Stimulated activated effector memory CD8-positive, alpha-beta T cell treated with anti-CD3 and anti-CD28 coated beads, Interleukin-12 subunit alpha, Interleukin-12 subunit beta, amount 100 ng/mL, for 72 hours (primary cell): ENCODE measurements around the gene NIPBL.
"Not testable (repeated sequence)": the region's sequence is repeated elsewhere in the genome, so short reads cannot be mapped to it uniquely, and the experiment has no call there.

Source experiments
- ATAC-seq: fragments of 150-1000 bp; cut with Tn5 transposase; 2 replicates; pipeline ENCODE4 v1.10.0; 2021
- DNase-seq, 2 donors: peaks; one replicate each; pipeline ENCODE4 v3.0.0; 2021 to 2022; ENCODE audit warnings: low spot score in 2 of 2
- H3K27ac Mint-ChIP-seq: one replicate; pipeline ENCODE4 v1.8.0; 2022; ENCODE audit warnings: mild to moderate bottlenecking, mixed read lengths
- H3K36me3 Mint-ChIP-seq: one replicate; pipeline ENCODE4 v1.8.0; 2022; ENCODE audit warnings: mild to moderate bottlenecking, mixed read lengths
- H3K4me1 Mint-ChIP-seq: one replicate; pipeline ENCODE4 v1.8.0; 2022; ENCODE audit warnings: mixed read lengths
- H3K4me3 Mint-ChIP-seq: one replicate; pipeline ENCODE4 v1.8.0; 2022; ENCODE audit warnings: mild to moderate bottlenecking, mixed read lengths
- H3K9me3 Mint-ChIP-seq: one replicate; pipeline ENCODE4 v1.8.0; 2022; ENCODE audit warnings: mixed read lengths

NIPBL gene

DNA sequence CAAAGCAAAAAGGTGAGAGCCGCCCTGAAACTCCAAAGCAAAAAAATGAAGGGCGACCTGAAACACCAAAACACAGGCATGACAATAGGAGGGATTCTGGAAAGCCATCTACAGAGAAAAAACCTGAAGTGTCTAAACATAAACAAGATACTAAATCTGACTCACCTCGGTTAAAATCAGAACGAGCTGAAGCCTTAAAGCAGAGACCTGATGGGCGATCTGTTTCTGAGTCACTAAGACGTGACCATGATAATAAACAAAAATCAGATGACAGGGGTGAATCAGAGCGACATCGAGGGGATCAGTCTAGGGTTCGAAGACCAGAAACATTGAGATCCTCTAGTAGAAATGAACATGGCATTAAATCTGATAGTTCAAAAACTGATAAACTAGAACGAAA, 108.8 kb downstream of the NIPBL start:
- ATAC-seq (no peak), DNase-seq (no peak)
- Mint-ChIP-seq H3K9me3 (peaks cover 3% of the 10 kb centered on the region), H3K4me1 (peaks cover 28% of the 10 kb centered on the region), H3K36me3 (peaks cover 32% of the 10 kb centered on the region), H3K4me3 (no peak overlapping the region), H3K27ac (no peak overlapping the region)

DNA sequence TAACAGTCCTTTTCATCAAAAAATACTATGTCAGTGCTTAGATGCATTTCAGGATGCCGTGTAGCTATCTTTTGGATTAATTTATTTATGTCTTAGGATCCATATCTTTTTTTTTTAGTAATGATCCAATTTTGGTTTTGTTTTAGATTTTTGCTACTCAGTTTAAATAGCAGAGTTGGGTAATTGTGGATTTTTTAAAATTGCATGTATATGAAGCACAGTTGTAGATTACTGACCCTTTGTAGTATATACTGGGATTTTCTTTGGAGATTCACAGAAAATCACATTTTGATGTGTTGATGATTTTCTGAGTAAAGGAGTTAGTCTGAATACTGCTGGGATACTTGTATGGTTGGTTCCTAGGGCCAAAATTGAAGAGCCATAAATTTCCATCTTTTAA, 111.8 kb downstream of the NIPBL start:
- H3K4me1 Mint-ChIP-seq: peaks cover 28% of the 10 kb centered on the region
- ATAC-seq (no peak), DNase-seq (no peak)
- H3K27ac Mint-ChIP-seq: no peak overlapping the region
- H3K4me3 Mint-ChIP-seq: no peak overlapping the region
- peaks cover 3% of the 10 kb centered on the region for H3K9me3 Mint-ChIP-seq
- peaks cover 27% of the 10 kb centered on the region for H3K36me3 Mint-ChIP-seq

DNA sequence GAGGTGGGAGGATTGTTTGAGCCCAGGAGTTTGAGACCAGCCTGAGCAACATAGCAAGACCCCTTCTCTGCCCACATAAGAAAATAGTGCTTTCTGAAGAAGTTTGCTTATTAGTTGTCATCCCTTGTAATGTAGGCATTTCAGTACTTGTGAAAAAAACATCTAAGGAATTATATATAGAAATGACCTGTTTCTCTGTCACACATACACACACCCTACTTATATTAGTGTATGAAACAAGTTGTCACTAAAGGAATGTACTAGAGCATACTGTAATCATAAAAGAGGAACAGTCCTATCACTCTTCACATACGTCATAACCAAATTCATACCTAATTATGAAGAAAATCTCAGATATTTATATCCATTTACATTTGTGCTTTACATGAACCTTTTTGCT, 122.0 kb downstream of the NIPBL start:
- DNase-seq (no peak), ATAC-seq (peak; percentile 77)
- H3K4me1 Mint-ChIP-seq: peaks cover 6% of the 10 kb centered on the region
- H3K9me3 Mint-ChIP-seq: no peaks in the 10 kb centered on the region
- H3K27ac Mint-ChIP-seq: peak overlapping the region; percentile 17
- no peak overlapping the region for H3K4me3 Mint-ChIP-seq
- H3K36me3 Mint-ChIP-seq: peaks cover 73% of the 10 kb centered on the region

DNA sequence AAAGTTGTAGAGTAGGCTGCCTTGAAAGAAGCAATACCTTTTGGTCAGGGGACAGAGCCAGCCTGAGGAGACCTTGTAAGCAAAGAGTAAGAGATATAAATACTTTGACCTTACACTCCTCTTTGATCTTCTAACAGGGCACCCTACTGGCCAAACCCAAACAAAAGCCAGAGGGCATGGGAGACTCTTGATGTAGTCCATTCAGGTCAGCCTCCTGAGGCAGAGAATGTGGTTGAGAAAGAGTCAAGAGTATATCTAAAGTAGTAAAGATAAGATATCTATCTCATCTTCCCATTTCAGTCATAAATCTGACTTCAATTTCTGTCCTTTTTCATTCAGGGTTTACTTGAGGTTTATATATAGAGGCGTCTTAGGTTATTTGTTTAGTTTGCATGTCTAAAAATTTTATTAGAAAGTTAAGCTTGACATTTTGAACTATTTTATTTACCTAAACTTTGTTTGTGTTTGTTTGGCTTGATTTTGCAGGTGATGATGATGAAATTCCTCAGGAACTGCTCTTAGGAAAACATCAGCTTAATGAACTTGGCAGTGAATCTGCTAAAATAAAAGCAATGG, 125.7 kb downstream of the NIPBL start:
- Mint-ChIP-seq H3K9me3 (no peaks in the 10 kb centered on the region), H3K4me3 (no peak overlapping the region), H3K4me1 (peaks cover 6% of the 10 kb centered on the region), H3K27ac (no peak overlapping the region), H3K36me3 (peaks cover 91% of the 10 kb centered on the region)
- no peak for ATAC-seq
- DNase-seq: no peak

DNA sequence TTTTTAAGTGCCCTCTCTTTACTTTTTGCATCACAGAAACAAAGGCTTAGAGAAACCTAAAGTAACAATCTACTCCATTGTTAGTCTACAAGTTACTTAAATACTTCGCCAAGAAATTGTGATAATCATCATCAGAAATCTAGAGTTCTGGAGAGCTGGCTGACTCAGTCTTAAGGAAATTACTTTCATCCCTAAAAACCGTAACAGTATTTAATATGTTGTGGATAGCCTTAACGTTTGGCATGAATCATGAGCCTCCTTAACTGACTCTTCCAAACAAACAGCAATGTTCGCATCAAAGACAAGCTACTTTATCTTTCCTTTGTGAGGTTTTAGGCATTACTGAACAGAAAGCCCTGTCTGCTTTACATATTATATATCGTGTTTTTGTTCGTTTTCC, 128.7 kb downstream of the NIPBL start:
- H3K36me3 Mint-ChIP-seq: peaks cover 96% of the 10 kb centered on the region
- ATAC-seq (no peak), DNase-seq (no peak)
- no peak overlapping the region for H3K4me3 Mint-ChIP-seq
- H3K27ac Mint-ChIP-seq: no peak overlapping the region
- no peaks in the 10 kb centered on the region for H3K4me1 Mint-ChIP-seq
- no peaks in the 10 kb centered on the region for H3K9me3 Mint-ChIP-seq

DNA sequence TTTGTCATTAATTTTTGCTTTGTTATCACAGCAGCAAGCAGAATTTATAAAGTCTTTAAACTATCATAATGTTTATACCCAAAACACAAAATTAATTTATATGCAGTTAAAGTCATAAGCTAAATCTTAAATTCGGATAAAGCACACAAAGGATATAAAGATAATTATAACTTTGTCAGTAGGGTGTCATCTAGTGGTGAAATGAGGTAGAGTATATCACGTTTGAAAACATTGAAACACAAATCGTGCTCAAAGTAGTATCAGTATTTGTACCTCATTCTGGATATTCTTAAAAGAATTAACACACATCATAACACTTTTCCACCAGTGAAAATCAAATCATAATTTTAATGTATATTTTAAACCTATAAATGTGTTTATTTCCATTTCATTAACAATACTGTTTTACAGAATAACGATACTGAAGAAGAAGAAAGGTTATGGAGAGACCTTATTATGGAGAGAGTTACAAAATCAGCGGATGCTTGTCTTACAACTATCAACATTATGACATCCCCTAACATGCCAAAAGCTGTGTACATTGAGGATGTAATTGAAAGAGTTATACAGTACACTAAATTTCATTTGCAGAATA, 129.5 kb downstream of the NIPBL start:
- H3K4me3 Mint-ChIP-seq: no peak overlapping the region
- no peaks in the 10 kb centered on the region for H3K9me3 Mint-ChIP-seq
- DNase-seq: no peak
- H3K27ac Mint-ChIP-seq: no peak overlapping the region
- ATAC-seq: no peak
- H3K4me1 Mint-ChIP-seq: no peaks in the 10 kb centered on the region
- H3K36me3 Mint-ChIP-seq: peaks cover 94% of the 10 kb centered on the region

DNA sequence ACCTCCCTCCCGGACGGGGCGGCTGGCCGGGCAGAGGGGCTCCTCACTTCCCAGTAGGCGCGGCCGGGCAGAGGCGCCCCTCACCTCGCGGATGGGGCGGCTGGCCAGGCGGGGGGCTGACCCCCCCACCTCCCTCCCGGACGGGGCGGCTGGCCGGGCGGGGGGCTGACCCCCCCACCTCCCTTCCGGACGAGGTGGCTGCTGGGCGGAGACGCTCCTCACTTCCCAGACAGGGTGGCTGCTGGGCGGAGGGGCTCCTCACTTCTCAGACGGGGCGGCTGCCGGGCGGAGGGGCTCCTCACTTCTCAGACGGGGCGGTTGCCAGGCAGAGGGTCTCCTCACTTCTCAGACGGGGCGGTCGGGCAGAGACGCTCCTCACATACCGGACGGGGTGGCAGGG, 136.6 kb downstream of the NIPBL start:
- not testable (repeated sequence) for H3K27ac Mint-ChIP-seq, H3K4me3 Mint-ChIP-seq, H3K4me1 Mint-ChIP-seq

DNA sequence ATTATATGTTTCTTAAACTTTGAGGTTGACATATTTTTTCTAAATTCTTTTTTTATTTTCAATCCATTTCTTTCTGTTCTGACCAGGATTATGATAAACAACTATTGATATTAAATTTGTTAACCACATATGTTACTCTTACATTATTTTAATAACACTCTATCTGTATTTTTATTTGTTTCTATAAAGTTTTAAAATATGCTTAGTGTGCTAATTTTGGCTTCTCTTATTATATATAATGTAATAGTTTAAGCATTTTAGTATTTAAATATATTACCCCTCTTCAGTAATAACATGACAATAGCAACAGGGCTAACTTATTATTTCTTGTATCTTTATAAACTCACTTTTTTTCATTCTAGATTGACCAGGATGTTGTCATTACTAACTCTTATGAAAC, 137.8 kb downstream of the NIPBL start:
- no peak overlapping the region for H3K27ac Mint-ChIP-seq
- no peaks in the 10 kb centered on the region for H3K9me3 Mint-ChIP-seq
- ATAC-seq (no peak), DNase-seq (no peak)
- no peak overlapping the region for H3K4me3 Mint-ChIP-seq
- peaks cover 92% of the 10 kb centered on the region for H3K36me3 Mint-ChIP-seq
- H3K4me1 Mint-ChIP-seq: no peaks in the 10 kb centered on the region

More for the DNA sequence above, 136.6 kb downstream of the NIPBL start:
- H3K36me3 Mint-ChIP-seq: peaks cover 92% of the 10 kb centered on the region
- not testable (repeated sequence) for ATAC-seq, DNase-seq, H3K9me3 Mint-ChIP-seq

DNA sequence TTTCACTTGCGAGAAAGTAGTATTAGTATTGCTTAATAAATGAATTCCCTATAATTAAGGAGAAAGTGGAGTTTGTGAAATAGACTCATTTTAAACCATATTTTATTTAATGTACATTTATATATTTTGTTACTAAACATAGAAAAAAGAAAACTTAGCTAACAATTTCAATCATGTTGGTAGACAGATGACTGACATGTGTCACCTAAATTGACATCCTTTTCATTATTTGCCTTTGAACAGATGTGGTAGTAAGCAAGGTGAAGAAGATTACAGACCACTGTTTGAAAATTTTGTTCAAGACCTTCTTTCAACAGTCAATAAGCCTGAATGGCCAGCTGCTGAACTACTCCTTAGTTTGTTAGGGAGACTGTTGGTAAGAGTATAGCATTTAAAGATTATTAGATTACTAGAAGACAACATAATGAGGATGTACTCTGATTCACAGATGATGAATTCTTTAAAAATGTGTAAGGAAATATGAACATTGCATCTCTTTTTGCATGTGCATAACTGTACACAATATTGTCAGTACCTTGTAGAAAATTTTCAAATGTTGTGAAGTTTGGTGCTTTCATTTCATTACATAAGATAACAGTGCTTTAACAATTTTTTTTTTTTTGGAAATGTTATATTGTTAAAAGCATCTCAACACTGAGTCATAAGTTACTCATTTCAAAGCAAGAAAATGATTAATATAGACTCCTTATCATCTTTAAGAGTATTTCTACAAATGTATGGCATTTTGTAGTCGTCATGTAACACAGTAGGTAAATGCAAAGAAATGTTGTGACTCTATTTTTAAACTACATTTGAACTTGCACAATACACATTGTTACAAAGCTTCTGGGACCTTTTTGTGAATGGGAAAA, 139.5 kb downstream of the NIPBL start:
- ATAC-seq (peak; percentile 47), DNase-seq (no peak)
- no peaks in the 10 kb centered on the region for H3K9me3 Mint-ChIP-seq
- no peak overlapping the region for H3K4me3 Mint-ChIP-seq
- no peak overlapping the region for H3K27ac Mint-ChIP-seq
- H3K36me3 Mint-ChIP-seq: peaks cover 94% of the 10 kb centered on the region
- no peaks in the 10 kb centered on the region for H3K4me1 Mint-ChIP-seq

DNA sequence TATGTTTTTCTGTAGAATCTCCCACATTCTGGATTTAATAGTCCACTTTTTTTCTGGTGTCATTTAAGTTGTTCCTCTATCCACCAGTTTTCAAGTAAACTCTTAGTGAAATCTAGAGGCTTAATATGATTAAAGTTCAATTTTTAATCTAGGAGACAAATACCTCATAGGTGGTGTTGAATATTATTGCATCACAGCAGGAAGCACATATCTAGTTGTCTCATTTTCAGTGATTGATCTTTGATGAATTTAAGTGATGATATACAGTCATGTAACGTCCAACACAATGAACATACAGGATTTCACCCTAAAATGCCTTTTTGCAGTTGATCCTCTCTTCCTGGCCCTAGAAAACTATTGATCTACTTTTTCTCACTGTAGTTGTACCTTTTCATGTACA, 152.3 kb downstream of the NIPBL start:
- DNase-seq (no peak), ATAC-seq (no peak)
- no peaks in the 10 kb centered on the region for H3K4me1 Mint-ChIP-seq
- peaks cover 99% of the 10 kb centered on the region for H3K36me3 Mint-ChIP-seq
- H3K27ac Mint-ChIP-seq: no peak overlapping the region
- H3K4me3 Mint-ChIP-seq: no peak overlapping the region
- H3K9me3 Mint-ChIP-seq: no peaks in the 10 kb centered on the region

DNA sequence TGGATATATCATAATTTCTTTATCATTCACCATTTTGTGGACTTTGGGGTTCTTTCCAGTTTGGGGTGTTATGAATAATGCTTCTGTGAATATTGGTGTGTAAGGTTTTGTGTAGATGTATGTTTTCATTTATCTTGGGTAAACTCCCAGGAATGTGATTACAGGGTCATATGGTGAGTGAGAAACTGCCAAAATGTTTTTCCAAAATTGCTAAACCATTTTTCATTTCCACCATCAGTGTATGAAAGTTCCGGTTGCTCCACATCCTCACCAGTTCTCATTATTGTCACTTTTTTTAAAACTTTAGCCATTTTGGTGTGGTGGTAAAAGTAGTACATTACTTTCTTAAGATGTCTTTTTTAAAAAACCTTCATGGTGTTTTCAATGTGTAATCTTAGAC, 152.9 kb downstream of the NIPBL start:
- ATAC-seq: no peak
- peaks cover 99% of the 10 kb centered on the region for H3K36me3 Mint-ChIP-seq
- no peak overlapping the region for H3K27ac Mint-ChIP-seq
- H3K9me3 Mint-ChIP-seq: no peaks in the 10 kb centered on the region
- no peak for DNase-seq
- no peak overlapping the region for H3K4me3 Mint-ChIP-seq
- no peaks in the 10 kb centered on the region for H3K4me1 Mint-ChIP-seq

DNA sequence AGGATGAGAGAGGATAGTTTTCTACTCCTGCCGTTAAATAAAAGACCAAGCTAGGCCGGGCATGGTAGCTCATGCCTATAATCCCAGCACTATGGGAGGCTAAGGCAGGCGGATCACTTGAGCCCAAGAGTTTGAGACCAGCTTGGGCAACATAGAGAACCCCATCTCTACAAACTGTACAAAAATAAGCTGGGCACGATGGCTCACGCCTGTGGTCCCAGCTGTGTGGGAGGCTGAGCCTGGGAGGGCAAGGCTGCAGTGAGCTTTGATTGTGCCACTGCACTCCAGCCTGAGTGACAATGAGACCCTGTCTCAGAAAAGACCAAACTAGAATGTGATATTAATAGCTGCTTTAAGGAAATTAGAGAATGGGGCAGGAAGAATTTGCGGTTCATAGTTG, 158.4 kb downstream of the NIPBL start:
- Mint-ChIP-seq H3K4me1 (no peaks in the 10 kb centered on the region), H3K36me3 (peaks cover 71% of the 10 kb centered on the region), H3K27ac (no peak overlapping the region)

DNA sequence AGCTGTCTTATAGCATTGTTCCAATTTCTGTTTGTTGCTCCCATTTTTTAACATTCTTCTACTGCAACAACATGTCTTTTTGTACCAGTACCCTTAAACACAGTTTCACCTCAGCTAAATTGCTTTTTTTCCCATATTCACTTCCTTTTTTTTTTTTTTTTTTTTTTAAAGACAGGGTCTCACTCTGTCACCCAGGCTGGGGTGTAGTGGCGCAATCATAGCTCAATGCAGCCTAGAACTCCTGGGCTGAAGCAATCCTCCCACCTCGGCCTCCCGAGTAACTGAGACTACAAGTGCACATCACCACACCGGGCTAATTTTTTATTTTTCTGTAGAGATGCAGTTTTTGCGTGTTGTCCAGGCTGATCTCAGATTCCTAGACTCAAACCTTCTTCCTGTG, 161.3 kb downstream of the NIPBL start:
- DNase-seq (no peak), ATAC-seq (no peak)
- Mint-ChIP-seq H3K27ac (no peak overlapping the region), H3K4me1 (no peaks in the 10 kb centered on the region), H3K36me3 (peaks cover 52% of the 10 kb centered on the region), H3K9me3 (no peaks in the 10 kb centered on the region), H3K4me3 (no peak overlapping the region)

More for the DNA sequence above, 158.4 kb downstream of the NIPBL start:
- no peaks in the 10 kb centered on the region for H3K9me3 Mint-ChIP-seq
- DNase-seq (no peak), ATAC-seq (no peak)
- H3K4me3 Mint-ChIP-seq: no peak overlapping the region

DNA sequence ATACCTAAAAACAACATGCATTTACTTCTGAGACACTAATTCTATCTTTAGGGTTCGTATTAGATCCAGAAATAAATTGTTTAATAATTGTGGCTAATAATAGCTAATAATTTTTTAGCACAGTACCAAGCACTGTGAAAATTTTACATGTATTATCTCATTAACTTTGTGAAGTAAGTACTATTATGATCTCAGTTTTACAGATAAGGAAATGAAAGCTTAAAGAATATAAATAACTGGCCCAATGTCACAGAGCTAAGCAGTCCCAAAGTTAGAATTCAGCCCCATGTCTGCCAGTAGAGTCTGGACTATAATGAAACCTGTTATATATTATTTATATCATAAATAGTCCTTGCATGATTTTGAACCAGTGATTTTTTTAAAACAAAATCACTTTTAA, 163.3 kb downstream of the NIPBL start:
- Mint-ChIP-seq H3K9me3 (no peaks in the 10 kb centered on the region), H3K36me3 (peaks cover 47% of the 10 kb centered on the region)

DNA sequence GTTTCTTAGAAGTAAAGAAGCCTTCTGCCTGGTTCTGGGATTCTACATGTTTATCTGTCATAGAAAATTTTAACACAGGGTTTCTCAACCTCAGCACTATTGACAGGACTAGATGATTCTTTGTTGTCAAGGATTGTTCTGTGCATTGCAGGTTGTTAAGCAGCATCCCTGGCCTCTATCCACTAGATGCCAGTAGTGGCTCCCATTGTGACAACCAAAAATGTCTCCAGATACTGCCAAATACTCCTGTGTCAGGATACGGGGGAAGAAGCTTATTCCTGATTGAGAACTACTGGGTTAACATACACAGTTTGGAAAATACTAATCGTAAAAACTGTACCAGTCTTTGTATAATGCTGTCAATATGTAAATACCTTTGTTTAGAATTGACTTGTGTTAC, 167.1 kb downstream of the NIPBL start:
- Mint-ChIP-seq H3K36me3 (peaks cover 69% of the 10 kb centered on the region), H3K9me3 (no peaks in the 10 kb centered on the region), H3K27ac (no peak overlapping the region), H3K4me1 (no peaks in the 10 kb centered on the region), H3K4me3 (no peak overlapping the region)
- DNase-seq (no peak), ATAC-seq (no peak)

More for the DNA sequence above, 163.3 kb downstream of the NIPBL start:
- no peak for ATAC-seq
- no peak overlapping the region for H3K27ac Mint-ChIP-seq
- no peak for DNase-seq
- H3K4me1 Mint-ChIP-seq: no peaks in the 10 kb centered on the region
- H3K4me3 Mint-ChIP-seq: no peak overlapping the region

DNA sequence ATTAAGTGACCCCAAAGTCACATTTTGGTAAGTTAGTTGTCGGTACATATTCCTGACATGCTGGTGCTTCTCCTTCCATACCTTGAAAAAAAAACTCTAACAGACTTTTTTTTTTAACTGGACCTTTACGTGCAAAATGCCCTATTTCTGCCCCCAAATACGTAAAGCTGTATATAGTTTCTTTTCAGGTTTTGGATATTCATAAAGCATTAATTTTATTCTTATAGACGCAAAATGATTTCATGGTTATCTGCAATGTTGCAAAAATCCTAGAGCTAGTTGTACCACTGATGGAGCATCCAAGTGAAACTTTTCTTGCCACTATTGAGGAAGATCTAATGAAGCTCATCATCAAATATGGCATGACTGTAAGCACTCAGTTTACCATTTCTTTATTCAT, 167.6 kb downstream of the NIPBL start:
- Mint-ChIP-seq H3K27ac (no peak overlapping the region), H3K9me3 (no peaks in the 10 kb centered on the region), H3K36me3 (peaks cover 70% of the 10 kb centered on the region), H3K4me1 (no peaks in the 10 kb centered on the region), H3K4me3 (no peak overlapping the region)
- no peak for DNase-seq
- no peak for ATAC-seq
